Kidney epithelial cell (primary cell): ENCODE results near the gene PKNOX2. TPM values are rescaled to one million over a fixed set of nuclear protein-coding genes. Genes with fewer than 3 reads are reported as not detected.
A peak's percentile ranks its signal among the peaks of the same experiment; 100 is the strongest.

Experiments used
- DNase-seq: peaks from one replicate; pipeline ENCODE4 v3.0.0-alpha.2; 2010; ENCODE audit warnings: low read depth
- H3K27me3 ChIP-seq: 2 replicates; pipeline ENCODE4 v1.6.0; 2011; ENCODE audit warnings: low read length; ENCODE audit not compliant: control insufficient read depth, insufficient read depth
- H3K36me3 ChIP-seq: 2 replicates; pipeline ENCODE4 v1.5.1; 2011; ENCODE audit warnings: low read length; ENCODE audit not compliant: control insufficient read depth, insufficient read depth
- H3K4me3 ChIP-seq: 2 replicates; pipeline ENCODE4 v1.5.1; 2011; ENCODE audit warnings: low read depth, mild to moderate bottlenecking, control low read depth, low read length
- total RNA-seq: library from RNA; depleted of rRNA; stranded (reverse); fragments of >200 nt; gene quantifications from 2 replicates; pipeline ENCODE4 v1.2.3, GENCODE V29; 2015
- TF ChIP-seq, protein P1 (sequence below): IDR thresholded peaks from 2 replicates; pipeline ENCODE4 v1.5.1; 2011; ENCODE audit warnings: mild to moderate bottlenecking, moderate library complexity, low read length, control low read depth, inconsistent platforms; ENCODE audit not compliant: insufficient read depth, poor library complexity, severe bottlenecking

The PKNOX2 gene
- total RNA-seq, 1 donor from 2014 or later, result 0.42 TPM

- TF ChIP-seq, protein P1, sequence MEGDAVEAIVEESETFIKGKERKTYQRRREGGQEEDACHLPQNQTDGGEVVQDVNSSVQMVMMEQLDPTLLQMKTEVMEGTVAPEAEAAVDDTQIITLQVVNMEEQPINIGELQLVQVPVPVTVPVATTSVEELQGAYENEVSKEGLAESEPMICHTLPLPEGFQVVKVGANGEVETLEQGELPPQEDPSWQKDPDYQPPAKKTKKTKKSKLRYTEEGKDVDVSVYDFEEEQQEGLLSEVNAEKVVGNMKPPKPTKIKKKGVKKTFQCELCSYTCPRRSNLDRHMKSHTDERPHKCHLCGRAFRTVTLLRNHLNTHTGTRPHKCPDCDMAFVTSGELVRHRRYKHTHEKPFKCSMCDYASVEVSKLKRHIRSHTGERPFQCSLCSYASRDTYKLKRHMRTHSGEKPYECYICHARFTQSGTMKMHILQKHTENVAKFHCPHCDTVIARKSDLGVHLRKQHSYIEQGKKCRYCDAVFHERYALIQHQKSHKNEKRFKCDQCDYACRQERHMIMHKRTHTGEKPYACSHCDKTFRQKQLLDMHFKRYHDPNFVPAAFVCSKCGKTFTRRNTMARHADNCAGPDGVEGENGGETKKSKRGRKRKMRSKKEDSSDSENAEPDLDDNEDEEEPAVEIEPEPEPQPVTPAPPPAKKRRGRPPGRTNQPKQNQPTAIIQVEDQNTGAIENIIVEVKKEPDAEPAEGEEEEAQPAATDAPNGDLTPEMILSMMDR, result peak; percentile 88
- Histone ChIP-seq H3K4me3 (no peak overlapping the region), H3K36me3 (no peaks in the 10 kb centered on the region), H3K27me3 (peaks cover 24% of the 10 kb centered on the region)
- DNase-seq, result no peak
Observed at GRCh38 chr11:125345421-125346178, 181.0 kb downstream of the PKNOX2 start.

GRCh38 chr11:125346179-125346530, 181.6 kb downstream of the PKNOX2 start:
- DNase-seq, result no peak
- Histone ChIP-seq H3K27me3 (peaks cover 27% of the 10 kb centered on the region), H3K4me3 (no peak overlapping the region), H3K36me3 (no peaks in the 10 kb centered on the region)
- TF ChIP-seq, protein P1, result no peak

GRCh38 chr11:125346565-125347260, 182.2 kb downstream of the PKNOX2 start:
- peaks cover 29% of the 10 kb centered on the region for H3K27me3 ChIP-seq
- no peak for DNase-seq
- TF ChIP-seq, protein P1, result no peak
- no peaks in the 10 kb centered on the region for H3K36me3 ChIP-seq
- H3K4me3 ChIP-seq, result no peak overlapping the region

DNA sequence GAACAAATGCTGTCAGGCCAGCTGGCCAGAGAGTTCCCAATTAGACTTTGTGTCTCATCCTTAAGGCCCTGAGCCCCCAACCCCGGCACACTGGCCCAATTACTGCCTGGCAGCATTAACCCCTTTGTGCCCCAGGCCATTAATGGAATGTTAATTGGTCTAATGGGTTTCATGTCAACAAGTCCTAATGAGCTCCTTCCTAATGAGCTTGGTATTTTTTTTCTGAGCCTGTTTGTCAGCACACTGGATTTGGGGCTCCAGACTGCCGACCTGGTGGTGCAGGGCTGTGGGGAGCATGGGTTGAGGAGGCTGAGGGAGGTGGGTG, 182.7 kb downstream of the PKNOX2 start:
- Histone ChIP-seq H3K27me3 (peaks cover 29% of the 10 kb centered on the region), H3K36me3 (no peaks in the 10 kb centered on the region), H3K4me3 (no peak overlapping the region)
- TF ChIP-seq, protein P1, result no peak
- no peak for DNase-seq

DNA sequence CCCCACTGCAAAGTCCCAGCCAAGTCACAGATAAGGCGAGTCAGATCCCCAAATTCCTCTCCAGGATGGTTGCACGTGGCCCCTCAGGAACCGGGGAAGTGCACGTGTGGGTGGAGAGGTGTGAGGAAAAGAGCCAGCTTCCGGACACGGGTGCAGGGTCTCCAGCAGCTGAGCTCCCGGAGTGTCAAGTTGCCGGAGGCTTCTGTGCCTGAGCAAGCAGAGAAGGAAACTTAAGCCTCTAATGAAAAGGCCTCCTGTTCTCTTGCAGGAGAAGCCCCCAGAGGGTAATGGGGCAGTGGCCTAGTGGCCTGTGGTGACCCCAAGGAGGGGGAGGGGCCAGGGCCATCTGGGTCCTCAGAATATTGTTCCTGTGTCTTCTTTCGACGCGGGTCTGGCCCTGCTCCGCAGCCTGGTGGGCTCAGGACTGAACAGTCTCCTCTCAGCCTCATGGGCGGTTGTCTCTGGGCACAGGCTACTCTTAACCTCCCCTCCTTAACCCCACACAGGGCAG, 183.6 kb downstream of the PKNOX2 start:
- Histone ChIP-seq H3K4me3 (no peak overlapping the region), H3K36me3 (no peaks in the 10 kb centered on the region), H3K27me3 (peaks cover 27% of the 10 kb centered on the region)
- TF ChIP-seq, protein P1, result no peak
- no peak for DNase-seq
